HCT116 (cell line): ENCODE results near the gene GABPA.
"Not testable (repeated sequence)": the region's sequence is repeated elsewhere in the genome, so short reads cannot be mapped to it uniquely, and the experiment has no call there.

Source experiments
- FOSL1 ChIP-seq: IDR thresholded peaks from 2 replicates; pipeline ENCODE4 v1.6.1; 2012; ENCODE audit warnings: low read depth
- MAX ChIP-seq: IDR thresholded peaks from 2 replicates; pipeline ENCODE4 v1.6.1; 2012
- POLR2A ChIP-seq: IDR thresholded peaks from 2 replicates; pipeline ENCODE4 v1.7.0; 2011; ENCODE audit warnings: borderline replicate concordance; ENCODE audit not compliant: insufficient read depth, insufficient read length; ENCODE audit errors: extremely low read depth
- POLR2AphosphoS5 ChIP-seq: IDR thresholded peaks from 2 replicates; pipeline ENCODE4 v1.6.1; 2011; ENCODE audit warnings: mild to moderate bottlenecking, low read depth, low read length, moderate library complexity

GRCh38 chr21:25778126-25778875 lies 43.5 kb downstream of the GABPA start:
- TF ChIP-seq FOSL1, POLR2A, POLR2AphosphoS5, MAX: not testable (repeated sequence)
